NCI-H446 treated with DMSO at 0.1 percent for 48 hours (cell line): ENCODE data around the gene FHAD1.
"Not testable (repeated sequence)": the region's sequence is repeated elsewhere in the genome, so short reads cannot be mapped to it uniquely, and the experiment has no call there.

ENCODE experiments used
- DNase-seq: peaks from one replicate; lab custom pipeline; 2025; lab: John Stamatoyannopoulos, UW

The FHAD1 gene

DNA sequence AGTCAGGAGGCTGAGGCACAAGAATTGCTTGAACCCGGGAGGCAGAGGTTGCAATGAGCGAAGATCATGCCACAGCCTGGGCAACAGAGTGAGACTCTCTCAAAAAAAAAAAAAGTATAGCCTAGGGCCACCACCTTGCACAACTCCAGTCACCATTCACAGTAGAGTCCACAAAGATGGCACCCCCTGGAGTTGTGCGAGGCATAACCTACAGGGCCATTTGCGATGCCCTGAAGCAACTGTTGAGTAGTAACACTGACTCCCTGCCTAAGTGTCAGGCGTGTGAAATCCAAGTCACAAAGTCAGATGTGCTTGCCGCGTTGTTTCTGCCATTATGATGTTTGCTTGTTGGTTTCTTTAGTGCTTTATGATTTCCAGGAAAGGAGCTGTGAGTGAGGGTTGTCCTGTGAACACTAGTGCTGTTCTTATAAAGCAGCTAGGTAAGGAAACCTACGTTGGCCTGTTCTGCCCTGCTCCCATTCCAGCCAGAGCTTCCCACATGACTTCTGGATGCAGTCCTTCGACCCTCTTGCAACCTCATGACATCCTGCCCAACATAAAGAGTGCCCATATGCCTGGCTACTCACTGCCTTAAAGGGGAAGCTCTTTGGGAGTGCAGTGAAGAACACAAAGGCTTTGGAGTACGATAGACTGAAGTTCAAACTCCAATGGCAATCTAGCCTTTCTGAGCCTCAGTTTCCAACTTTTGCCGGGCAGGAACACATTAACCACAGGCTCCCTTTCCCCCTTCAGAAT is 29.8 kb downstream of the FHAD1 start:
- DNase-seq: no peak

GRCh38 chr1:15277447-15277838 is 30.4 kb downstream of the FHAD1 start:
- DNase-seq: no peak

- DNase-seq: no peak
Measured at GRCh38 chr1:15277933-15278332, 30.9 kb downstream of the FHAD1 start.

DNA sequence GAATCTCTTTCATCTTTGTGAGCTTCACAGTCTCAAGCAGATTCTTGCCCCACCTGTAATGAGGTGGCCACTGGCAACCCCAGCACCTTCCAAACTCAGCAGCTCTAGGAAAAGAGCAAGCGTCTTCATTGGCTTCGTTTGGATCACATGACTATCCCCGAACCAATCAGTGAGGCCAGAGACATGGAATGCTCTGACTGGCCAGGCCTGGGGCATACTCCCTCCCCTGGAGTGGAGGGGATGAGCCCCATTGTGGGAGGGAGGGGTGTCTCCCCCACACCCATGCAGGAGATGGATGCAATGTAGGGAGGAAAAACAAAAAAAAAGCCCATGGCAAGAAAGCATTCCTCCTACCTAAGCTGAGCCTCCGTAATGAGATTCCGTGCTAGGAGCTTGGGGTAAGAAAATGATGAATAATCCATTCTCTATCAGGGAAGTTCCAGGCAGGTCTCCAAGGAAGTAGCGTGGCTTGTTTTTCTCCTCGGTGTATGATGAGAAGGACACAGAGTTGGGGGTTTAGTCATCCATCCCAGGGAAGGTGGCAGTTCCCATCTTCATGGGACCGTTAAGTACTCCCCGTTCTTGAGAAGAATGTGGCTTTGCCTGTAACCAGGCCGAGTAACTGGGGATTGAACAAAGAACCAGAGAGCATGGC is 32.7 kb downstream of the FHAD1 start:
- DNase-seq: no peak

- DNase-seq: no peak
Measured at GRCh38 chr1:15280416-15280815, 33.4 kb downstream of the FHAD1 start.

DNA sequence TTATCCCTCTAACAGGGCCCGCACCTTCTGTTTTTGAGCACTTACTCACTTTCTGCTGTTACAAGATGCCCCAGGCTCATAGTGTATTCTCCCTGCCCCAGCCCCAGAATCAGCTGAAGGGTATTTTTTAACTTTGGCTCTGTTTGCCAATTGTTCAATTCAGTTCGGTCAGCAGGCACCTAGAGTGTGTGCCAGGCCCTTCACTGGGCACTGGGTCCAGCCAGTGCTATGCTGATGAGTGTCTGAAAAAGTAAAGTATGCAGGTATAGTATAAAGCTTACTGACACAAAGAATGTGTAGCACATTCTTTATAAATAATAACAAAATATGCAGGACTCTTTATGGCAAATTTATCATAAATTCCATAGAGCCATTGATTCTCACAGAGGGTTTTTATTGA is 35.0 kb downstream of the FHAD1 start:
- no peak for DNase-seq

GRCh38 chr1:15282810-15283474 is 35.9 kb downstream of the FHAD1 start:
- peak; percentile 93 for DNase-seq

- peak; percentile 84 for DNase-seq
Measured at GRCh38 chr1:15283526-15283925, 36.5 kb downstream of the FHAD1 start.

GRCh38 chr1:15286452-15286851 is 39.4 kb downstream of the FHAD1 start:
- no peak for DNase-seq

DNA sequence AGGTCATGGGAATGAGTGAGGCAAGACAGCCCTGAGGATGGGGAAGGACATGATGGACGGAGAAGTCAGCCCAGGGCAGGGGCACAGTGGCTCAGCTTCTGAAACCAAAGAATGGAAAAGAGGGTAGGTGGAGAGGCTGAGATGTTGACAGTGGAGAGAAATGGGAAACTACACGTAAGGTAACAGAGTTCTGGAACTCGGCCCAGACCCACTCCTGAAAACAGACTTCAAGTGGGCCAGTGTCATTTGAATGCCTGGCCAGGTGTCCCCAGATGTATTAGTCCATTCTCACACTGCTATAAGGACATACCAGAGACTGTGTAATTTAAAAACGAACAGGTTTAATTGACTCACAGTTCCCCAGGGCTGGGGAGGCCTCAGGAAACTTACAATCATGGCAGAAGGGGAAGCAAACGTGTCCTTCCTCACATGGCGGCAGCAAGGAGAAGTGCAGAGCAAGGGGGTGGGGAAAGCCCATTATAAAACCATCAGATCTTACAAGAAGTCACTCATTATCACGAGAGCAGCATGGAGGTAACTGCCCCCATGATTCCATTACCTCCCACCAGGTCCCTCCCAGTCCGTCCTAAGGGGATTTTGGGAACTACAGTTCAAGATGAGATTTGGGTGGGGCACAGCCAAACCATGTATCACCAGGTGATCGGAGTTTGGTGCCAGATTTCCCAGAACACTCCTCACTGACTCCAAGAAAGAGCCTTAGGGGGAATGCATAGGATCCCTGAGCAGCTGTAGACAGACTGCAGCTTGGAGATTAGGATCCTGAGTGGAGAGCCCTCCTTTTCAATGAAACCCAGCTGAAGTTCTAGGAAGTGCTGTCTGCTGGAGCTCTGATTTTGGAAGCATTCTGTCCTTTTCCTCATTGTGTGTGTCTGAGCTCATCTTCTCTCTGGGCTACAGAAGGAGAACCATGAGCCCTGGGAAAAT is 40.3 kb downstream of the FHAD1 start:
- no peak for DNase-seq

GRCh38 chr1:15288173-15288926 is 41.3 kb downstream of the FHAD1 start:
- no peak for DNase-seq

DNA sequence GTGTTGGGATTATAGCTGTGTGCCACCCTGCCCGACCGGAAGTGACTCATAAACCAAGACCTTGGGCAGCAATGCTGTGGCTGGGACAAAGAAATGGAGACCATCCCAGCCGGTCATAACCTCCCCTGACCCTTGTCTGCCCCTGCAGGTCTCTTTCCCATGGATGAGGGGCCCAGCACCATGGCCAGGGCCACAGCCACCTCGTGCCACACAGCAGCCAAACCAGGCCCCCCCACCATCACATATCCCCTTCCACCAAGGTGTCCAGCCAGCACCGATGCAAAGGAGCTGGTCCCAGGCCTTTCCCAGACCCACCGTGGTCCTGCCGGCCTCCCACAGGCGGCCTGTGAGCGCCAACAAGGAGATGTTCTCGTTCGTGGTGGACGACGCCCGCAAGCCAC is 42.2 kb downstream of the FHAD1 start:
- no peak for DNase-seq

- no peak for DNase-seq
Measured at GRCh38 chr1:15290382-15290781, 43.4 kb downstream of the FHAD1 start.

- no peak for DNase-seq
Measured at GRCh38 chr1:15295696-15296095, 48.7 kb downstream of the FHAD1 start.

DNA sequence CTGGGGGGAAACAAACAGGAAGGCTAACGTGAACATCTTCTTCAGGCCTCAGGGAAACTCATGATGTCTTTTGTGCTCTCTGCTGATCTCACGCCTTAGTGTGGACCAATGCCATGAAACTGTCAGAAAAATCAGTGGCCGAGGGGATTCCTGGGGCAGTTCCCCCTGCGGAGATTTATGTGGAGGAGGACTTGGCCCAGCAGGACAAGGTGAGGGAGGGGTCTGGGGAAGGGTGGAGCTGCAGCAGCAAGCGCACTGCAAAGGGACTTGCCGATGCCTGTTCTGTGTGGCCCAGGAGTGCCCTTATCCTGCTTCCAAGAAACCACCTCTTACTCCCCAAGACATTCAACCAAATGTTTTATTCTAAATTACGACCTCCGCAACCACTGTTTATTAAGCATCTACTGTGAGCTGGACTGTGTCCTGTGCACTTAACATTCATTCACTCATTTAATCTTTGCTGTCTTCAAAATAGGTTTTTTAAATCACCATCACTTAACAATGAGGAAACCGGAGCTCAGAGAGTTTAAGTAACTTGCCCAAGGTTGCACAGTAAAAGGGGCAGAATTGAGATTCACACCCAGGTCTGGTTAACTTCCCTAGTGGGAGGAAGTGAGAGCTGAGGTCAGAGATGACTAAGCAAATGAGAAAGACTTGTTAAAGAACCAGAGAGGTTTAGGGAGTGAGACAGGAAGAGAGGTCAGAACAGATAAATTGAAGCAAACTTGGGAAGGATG is 49.7 kb downstream of the FHAD1 start:
- no peak for DNase-seq

GRCh38 chr1:15297975-15298374 is 51.0 kb downstream of the FHAD1 start:
- not testable (repeated sequence) for DNase-seq

GRCh38 chr1:15299179-15299578 is 52.2 kb downstream of the FHAD1 start:
- DNase-seq: no peak

DNA sequence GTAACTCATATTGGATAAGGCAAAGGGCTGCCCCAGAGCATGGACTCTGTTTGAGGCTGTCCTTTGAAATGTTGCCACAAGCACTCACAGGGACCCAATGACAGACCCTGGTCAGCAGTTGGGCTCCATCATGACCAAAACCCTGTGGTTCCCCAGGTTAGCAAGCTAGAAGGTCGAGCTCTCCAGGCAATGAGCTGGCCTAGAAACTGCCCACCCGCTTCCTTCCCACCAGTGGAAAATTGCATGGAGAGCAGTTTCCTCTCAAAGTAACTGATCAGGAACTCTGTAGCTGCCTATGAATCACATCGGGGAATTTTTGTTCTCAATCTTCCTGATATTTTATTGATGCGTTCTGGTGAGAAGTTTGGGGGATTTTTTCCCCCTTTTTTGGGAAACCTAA is 52.8 kb downstream of the FHAD1 start:
- no peak for DNase-seq

DNA sequence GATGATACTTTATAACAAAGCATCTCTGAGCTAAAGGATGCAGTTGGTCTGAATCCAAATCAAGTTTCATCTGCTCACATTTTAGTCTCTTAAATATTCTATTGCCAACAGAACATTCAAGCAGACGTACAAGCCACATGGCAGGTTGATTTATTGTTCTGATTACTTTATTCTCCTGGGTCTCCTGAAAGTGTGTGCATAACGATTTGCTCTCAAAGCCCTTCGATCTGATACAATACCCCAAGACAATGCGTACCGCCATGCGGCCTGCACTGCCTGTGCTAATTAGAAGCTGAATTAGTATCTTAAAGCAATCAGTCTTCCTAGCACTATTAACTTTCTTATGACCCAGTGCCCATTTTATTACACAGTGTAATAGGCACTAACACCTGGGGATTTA is 56.9 kb downstream of the FHAD1 start:
- DNase-seq: no peak

DNA sequence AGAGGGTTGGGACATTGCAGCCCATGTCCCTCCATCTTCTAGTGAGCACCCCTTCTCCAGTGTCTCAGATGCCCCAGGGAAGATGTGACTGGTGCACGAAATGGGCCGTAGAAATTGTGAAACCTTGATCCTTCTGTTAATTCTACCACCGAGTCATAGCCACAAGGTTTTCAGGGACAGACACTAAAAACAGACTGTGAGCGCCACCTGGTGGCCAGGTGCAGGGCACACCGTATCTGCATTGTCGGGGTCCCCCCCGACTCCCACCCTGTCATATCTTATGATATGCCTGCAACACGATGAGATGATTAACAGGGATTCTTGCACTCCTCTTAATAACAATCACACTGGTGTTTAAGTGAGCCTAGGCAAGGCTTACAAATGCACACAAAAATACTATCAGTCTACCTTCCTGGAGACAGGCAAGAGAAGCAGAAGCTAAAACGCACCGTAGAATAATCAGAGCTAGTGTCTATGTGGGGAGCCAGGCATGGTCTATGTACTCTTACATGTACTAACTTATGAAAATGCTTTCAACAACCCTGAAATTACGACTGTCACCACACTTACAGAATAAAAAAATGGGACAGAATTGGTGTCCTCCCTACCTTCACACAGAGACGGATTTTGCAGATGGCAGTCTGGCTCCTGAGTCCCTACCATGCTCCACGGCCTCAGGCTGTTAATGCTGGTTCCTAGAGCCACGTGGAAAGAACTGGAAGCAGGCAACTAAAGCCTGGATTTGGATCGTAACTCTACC is 57.9 kb downstream of the FHAD1 start:
- DNase-seq: no peak
